Trophoblast cell (in vitro differentiated cells and primary cell): Measurements from ENCODE around the gene AMBRA1.

Experiments
- DNase-seq, 2 donors: peaks; one replicate each; pipeline ENCODE4 v3.0.0-alpha.2; 2016
- H2AFZ ChIP-seq: 2 replicates; pipeline ENCODE4 v1.6.1; 2013; ENCODE audit warnings: low read length, moderate library complexity, mild to moderate bottlenecking; ENCODE audit not compliant: insufficient read depth, poor library complexity
- H2AK5ac ChIP-seq: 2 replicates; pipeline ENCODE4 v1.6.1; 2013; ENCODE audit warnings: mild to moderate bottlenecking, low read length
- H2BK120ac ChIP-seq: 2 replicates; pipeline ENCODE4 v1.6.1; 2013; ENCODE audit warnings: low read length, mild to moderate bottlenecking, moderate library complexity; ENCODE audit not compliant: insufficient read depth, poor library complexity
- H2BK12ac ChIP-seq: 2 replicates; pipeline ENCODE4 v1.6.1; 2013; ENCODE audit warnings: mild to moderate bottlenecking, low read length, moderate library complexity
- H2BK5ac ChIP-seq: 2 replicates; pipeline ENCODE4 v1.6.1; 2013; ENCODE audit warnings: low read length, low read depth, moderate library complexity, mild to moderate bottlenecking; ENCODE audit not compliant: poor library complexity
- H3K14ac ChIP-seq: 2 replicates; pipeline ENCODE4 v1.6.1; 2013; ENCODE audit warnings: mild to moderate bottlenecking, low read length
- H3K18ac ChIP-seq: 2 replicates; pipeline ENCODE4 v1.6.1; 2013; ENCODE audit warnings: mild to moderate bottlenecking, low read length
- H3K23ac ChIP-seq: 2 replicates; pipeline ENCODE4 v1.6.1; 2013; ENCODE audit warnings: low read length
- H3K27ac ChIP-seq: 2 replicates; pipeline ENCODE4 v1.5.1; 2013; ENCODE audit warnings: low read depth, mild to moderate bottlenecking, inconsistent platforms, low read length, moderate library complexity
- H3K27me3 ChIP-seq: 2 replicates; pipeline ENCODE4 v1.6.1; 2013; ENCODE audit warnings: inconsistent platforms, mild to moderate bottlenecking, low read length, moderate library complexity; ENCODE audit not compliant: insufficient read depth
- H3K36me3 ChIP-seq, 2 experiments: 1 replicate in 1 of 2; 2 replicates in 1 of 2; pipeline ENCODE4 v1.6.1; 2013; ENCODE audit warnings: low read length in 2 of 2, mild to moderate bottlenecking in 2 of 2, moderate library complexity in 1 of 2; ENCODE audit not compliant: insufficient read depth in 2 of 2, control insufficient read depth in 1 of 2
- H3K4ac ChIP-seq: 2 replicates; pipeline ENCODE4 v1.6.1; 2013; ENCODE audit warnings: low read depth, mild to moderate bottlenecking, low read length, moderate library complexity
- H3K4me1 ChIP-seq, 2 experiments: 1 replicate in 1 of 2; 2 replicates in 1 of 2; pipeline ENCODE4 v1.6.1; 2013; ENCODE audit warnings: low read length in 2 of 2, mild to moderate bottlenecking in 2 of 2, moderate library complexity in 1 of 2; ENCODE audit not compliant: insufficient read depth in 2 of 2, control insufficient read depth in 1 of 2
- H3K4me2 ChIP-seq: 2 replicates; pipeline ENCODE4 v1.6.1; 2013; ENCODE audit warnings: inconsistent platforms, mild to moderate bottlenecking, low read length, moderate library complexity
- H3K4me3 ChIP-seq: 2 replicates; pipeline ENCODE4 v1.5.1; 2013; ENCODE audit warnings: mild to moderate bottlenecking, low read depth, low read length, inconsistent platforms
- H3K79me1 ChIP-seq: one replicate; pipeline ENCODE4 v1.6.1; 2013; ENCODE audit warnings: low read length
- H3K79me2 ChIP-seq: 2 replicates; pipeline ENCODE4 v1.6.1; 2013; ENCODE audit warnings: low read length, mild to moderate bottlenecking; ENCODE audit not compliant: control insufficient read depth, insufficient read depth, poor library complexity
- H3K9ac ChIP-seq: 2 replicates; pipeline ENCODE4 v1.6.1; 2013; ENCODE audit warnings: mild to moderate bottlenecking, low read length
- H3K9me3 ChIP-seq: 2 replicates; pipeline ENCODE4 v1.6.1; 2013; ENCODE audit warnings: low read depth, mild to moderate bottlenecking, control low read depth, inconsistent platforms, low read length; ENCODE audit not compliant: insufficient read depth
- H4K12ac ChIP-seq: 2 replicates; pipeline ENCODE4 v1.6.1; 2013; ENCODE audit warnings: low read depth, mild to moderate bottlenecking, low read length, moderate library complexity
- H4K8ac ChIP-seq: 2 replicates; pipeline ENCODE4 v1.6.1; 2013; ENCODE audit warnings: low read depth, mild to moderate bottlenecking, low read length, moderate library complexity
- H4K91ac ChIP-seq: one replicate; pipeline ENCODE4 v1.6.1; 2013; ENCODE audit warnings: low read depth, mild to moderate bottlenecking, low read length, moderate library complexity
- WGBS: extraction: QIAGEN DNeasy Blood & Tissue Kit; methylation state at CpG from one replicate; pipeline ENCODE4 v1.1.7; 2013; ENCODE audit warnings: missing lambda C conversion rate; ENCODE audit not compliant: insufficient read length, insufficient coverage; ENCODE audit errors: extremely low coverage; 5-methylcytosine and 5-hydroxymethylcytosine counted together

AMBRA1 gene

GRCh38 chr11:46514370-46514769, 79.5 kb downstream of the AMBRA1 start:
- H3K14ac ChIP-seq = no peak overlapping the region
- H2BK120ac ChIP-seq = no peak overlapping the region
- H3K18ac ChIP-seq = no peak overlapping the region
- peaks cover 0 to 2% of the 10 kb centered on the region in 2 experiments for H3K4me1 ChIP-seq
- no peak overlapping the region for H4K8ac ChIP-seq
- H3K79me2 ChIP-seq = no peaks in the 10 kb centered on the region
- H3K4ac ChIP-seq = no peak overlapping the region
- peaks cover 0 to 3% of the 10 kb centered on the region in 2 experiments for H3K36me3 ChIP-seq
- no peak overlapping the region for H3K9ac ChIP-seq
- no peaks in the 10 kb centered on the region for H3K9me3 ChIP-seq
- no peak overlapping the region for H3K23ac ChIP-seq
- no peak overlapping the region for H2AK5ac ChIP-seq
- no peak overlapping the region for H3K4me2 ChIP-seq
- no peak overlapping the region for H4K12ac ChIP-seq
- DNase-seq = no peak
- no CpG with 5 or more reads among the region's 1 CpG for WGBS
- H2BK5ac ChIP-seq = no peak overlapping the region
- no peak overlapping the region for H3K27ac ChIP-seq
- no peak overlapping the region for H3K4me3 ChIP-seq
- no peaks in the 10 kb centered on the region for H3K79me1 ChIP-seq
- no peak overlapping the region for H2AFZ ChIP-seq
- H2BK12ac ChIP-seq = no peak overlapping the region
- no peaks in the 10 kb centered on the region for H3K27me3 ChIP-seq
- no peak overlapping the region for H4K91ac ChIP-seq

GRCh38 chr11:46513934-46514342, 79.9 kb downstream of the AMBRA1 start:
- no peaks in the 10 kb centered on the region for H3K9me3 ChIP-seq
- no peak overlapping the region for H4K8ac ChIP-seq
- H3K36me3 ChIP-seq = peaks cover 0 to 3% of the 10 kb centered on the region in 2 experiments
- no peaks in the 10 kb centered on the region for H3K27me3 ChIP-seq
- H2BK120ac ChIP-seq = no peak overlapping the region
- no peak overlapping the region for H3K23ac ChIP-seq
- no peak overlapping the region for H2BK12ac ChIP-seq
- H3K18ac ChIP-seq = no peak overlapping the region
- no peak for DNase-seq
- no peak overlapping the region for H3K9ac ChIP-seq
- no peak overlapping the region for H4K12ac ChIP-seq
- H3K4me3 ChIP-seq = no peak overlapping the region
- H3K14ac ChIP-seq = no peak overlapping the region
- no peaks in the 10 kb centered on the region for H3K79me1 ChIP-seq
- no peaks in the 10 kb centered on the region for H3K79me2 ChIP-seq
- H2BK5ac ChIP-seq = no peak overlapping the region
- H3K4ac ChIP-seq = no peak overlapping the region
- H4K91ac ChIP-seq = no peak overlapping the region
- H3K27ac ChIP-seq = no peak overlapping the region
- H3K4me1 ChIP-seq = peaks cover 0 to 2% of the 10 kb centered on the region in 2 experiments
- no peak overlapping the region for H3K4me2 ChIP-seq
- no CpG with 5 or more reads among the region's 3 CpGs for WGBS
- H2AFZ ChIP-seq = no peak overlapping the region
- H2AK5ac ChIP-seq = no peak overlapping the region

GRCh38 chr11:46512261-46512881, 81.5 kb downstream of the AMBRA1 start:
- H2AK5ac ChIP-seq = no peak overlapping the region
- H3K27me3 ChIP-seq = no peaks in the 10 kb centered on the region
- H2BK120ac ChIP-seq = no peak overlapping the region
- no peak overlapping the region for H2BK5ac ChIP-seq
- no peak overlapping the region for H3K23ac ChIP-seq
- no peak overlapping the region for H3K27ac ChIP-seq
- H2AFZ ChIP-seq = no peak overlapping the region
- H4K8ac ChIP-seq = no peak overlapping the region
- no peaks in the 10 kb centered on the region for H3K79me2 ChIP-seq
- no peak overlapping the region for H2BK12ac ChIP-seq
- H3K79me1 ChIP-seq = no peaks in the 10 kb centered on the region
- no peak overlapping the region for H3K14ac ChIP-seq
- H3K9me3 ChIP-seq = no peaks in the 10 kb centered on the region
- H3K4me2 ChIP-seq = no peak overlapping the region
- WGBS = no CpG with 5 or more reads among the region's 5 CpGs
- H3K18ac ChIP-seq = no peak overlapping the region
- H4K91ac ChIP-seq = no peak overlapping the region
- DNase-seq = no peak
- H3K4me1 ChIP-seq = peaks cover 0 to 2% of the 10 kb centered on the region in 2 experiments
- no peak overlapping the region for H3K9ac ChIP-seq
- no peak overlapping the region for H4K12ac ChIP-seq
- H3K4me3 ChIP-seq = no peak overlapping the region
- peaks cover 6 to 7% of the 10 kb centered on the region in 2 experiments for H3K36me3 ChIP-seq
- H3K4ac ChIP-seq = no peak overlapping the region

- Histone ChIP-seq H3K4me1 (peaks cover 0 to 2% of the 10 kb centered on the region in 2 experiments), H4K91ac (no peak overlapping the region), H2BK5ac (no peak overlapping the region), H2BK12ac (no peak overlapping the region), H3K4me2 (no peak overlapping the region), H3K27ac (no peak overlapping the region), H4K12ac (no peak overlapping the region), H2BK120ac (no peak overlapping the region), H3K9ac (no peak overlapping the region), H2AFZ (no peak overlapping the region), H3K79me2 (no peaks in the 10 kb centered on the region), H3K4me3 (no peak overlapping the region), H2AK5ac (no peak overlapping the region), H4K8ac (no peak overlapping the region), H3K9me3 (no peaks in the 10 kb centered on the region), H3K14ac (no peak overlapping the region), H3K4ac (no peak overlapping the region), H3K18ac (no peak overlapping the region), H3K23ac (no peak overlapping the region), H3K36me3 (peaks cover 6 to 7% of the 10 kb centered on the region in 2 experiments), H3K27me3 (no peaks in the 10 kb centered on the region), H3K79me1 (no peaks in the 10 kb centered on the region)
- no CpG with 5 or more reads among the region's 2 CpGs for WGBS
- no peak for DNase-seq
Measured at GRCh38 chr11:46511342-46511741, 82.5 kb downstream of the AMBRA1 start.
